Nephron (organoid): ENCODE measurements around the gene OBP2B.

Experiments
- H3K27ac Mint-ChIP-seq, 3 experiments: 2 replicates each; pipeline ENCODE4 v1.8.0; 2020; ENCODE audit warnings: mixed read lengths in 3 of 3, mild to moderate bottlenecking in 2 of 3, moderate library complexity in 1 of 3
- H3K27me3 Mint-ChIP-seq: 2 replicates; pipeline ENCODE4 v1.8.0; 2021; ENCODE audit warnings: low read depth, mild to moderate bottlenecking, moderate library complexity, mixed read lengths
- H3K36me3 Mint-ChIP-seq: 2 replicates; pipeline ENCODE4 v1.8.0; 2020; ENCODE audit warnings: low read depth, mixed read lengths
- H3K4me1 Mint-ChIP-seq: 2 replicates; pipeline ENCODE4 v1.8.0; 2020; ENCODE audit warnings: mixed read lengths
- H3K4me3 Mint-ChIP-seq, 3 experiments: 2 replicates each; pipeline ENCODE4 v1.8.0; 2020; ENCODE audit warnings: mild to moderate bottlenecking in 3 of 3, mixed read lengths in 3 of 3, moderate library complexity in 2 of 3
- H3K9me3 Mint-ChIP-seq: 2 replicates; pipeline ENCODE4 v1.8.0; 2020; ENCODE audit warnings: mixed read lengths
- TF ChIP-seq, protein P1 (sequence below), 3 experiments: fragments of 200-600 bp; sonication (generic); IDR thresholded peaks; one replicate each; pipeline ENCODE4 v1.5.0; 2021; ENCODE audit warnings: antibody characterized with exemption in 3 of 3; ENCODE audit not compliant: unreplicated experiment in 3 of 3

Gene OBP2B

DNA sequence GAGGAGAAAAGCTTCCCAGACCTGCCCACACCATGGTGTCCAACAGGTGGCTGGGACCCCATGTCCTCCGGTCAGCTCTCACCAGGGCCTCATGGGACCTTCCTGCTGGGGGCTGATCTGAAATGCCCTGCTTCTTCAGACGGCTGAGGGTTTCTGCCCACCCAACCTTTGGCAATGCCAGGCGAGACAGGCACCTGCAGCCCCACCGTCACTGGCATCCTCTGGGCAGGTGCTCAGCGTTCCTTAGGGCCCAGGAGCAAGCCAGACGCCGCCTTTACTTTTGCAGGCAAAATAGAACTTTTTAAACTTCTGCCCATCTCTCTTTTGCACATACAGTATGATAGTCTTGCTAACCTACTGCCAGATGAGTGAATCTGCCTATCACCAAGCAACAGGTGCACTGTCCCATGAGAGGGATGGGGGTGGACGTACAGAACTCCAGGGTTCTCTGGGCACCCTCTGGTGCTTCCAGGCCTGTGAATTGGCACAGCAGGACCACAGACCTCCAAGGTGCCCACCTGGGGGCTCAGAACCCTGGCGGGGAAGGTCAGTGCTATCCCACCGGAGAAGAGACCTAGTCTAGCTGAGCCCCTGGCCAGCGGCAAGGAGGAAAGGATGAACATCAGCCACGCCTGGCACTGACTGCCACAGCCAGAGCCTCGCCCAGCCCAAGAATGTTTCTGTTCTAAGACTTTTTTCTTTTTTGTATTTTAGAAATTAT is 7.5 kb downstream of the OBP2B start:
- Mint-ChIP-seq H3K4me1 (no peaks in the 10 kb centered on the region), H3K27ac (no peak overlapping the region), H3K4me3 (no peak overlapping the region), H3K27me3 (peaks cover 36% of the 10 kb centered on the region), H3K36me3 (no peaks in the 10 kb centered on the region), H3K9me3 (no peaks in the 10 kb centered on the region)
- TF ChIP-seq, protein P1, sequence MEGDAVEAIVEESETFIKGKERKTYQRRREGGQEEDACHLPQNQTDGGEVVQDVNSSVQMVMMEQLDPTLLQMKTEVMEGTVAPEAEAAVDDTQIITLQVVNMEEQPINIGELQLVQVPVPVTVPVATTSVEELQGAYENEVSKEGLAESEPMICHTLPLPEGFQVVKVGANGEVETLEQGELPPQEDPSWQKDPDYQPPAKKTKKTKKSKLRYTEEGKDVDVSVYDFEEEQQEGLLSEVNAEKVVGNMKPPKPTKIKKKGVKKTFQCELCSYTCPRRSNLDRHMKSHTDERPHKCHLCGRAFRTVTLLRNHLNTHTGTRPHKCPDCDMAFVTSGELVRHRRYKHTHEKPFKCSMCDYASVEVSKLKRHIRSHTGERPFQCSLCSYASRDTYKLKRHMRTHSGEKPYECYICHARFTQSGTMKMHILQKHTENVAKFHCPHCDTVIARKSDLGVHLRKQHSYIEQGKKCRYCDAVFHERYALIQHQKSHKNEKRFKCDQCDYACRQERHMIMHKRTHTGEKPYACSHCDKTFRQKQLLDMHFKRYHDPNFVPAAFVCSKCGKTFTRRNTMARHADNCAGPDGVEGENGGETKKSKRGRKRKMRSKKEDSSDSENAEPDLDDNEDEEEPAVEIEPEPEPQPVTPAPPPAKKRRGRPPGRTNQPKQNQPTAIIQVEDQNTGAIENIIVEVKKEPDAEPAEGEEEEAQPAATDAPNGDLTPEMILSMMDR (IDR thresholded peaks at IDR 0.05; ENCODE audit: unreplicated experiment in 3 of 3) = no peak

DNA sequence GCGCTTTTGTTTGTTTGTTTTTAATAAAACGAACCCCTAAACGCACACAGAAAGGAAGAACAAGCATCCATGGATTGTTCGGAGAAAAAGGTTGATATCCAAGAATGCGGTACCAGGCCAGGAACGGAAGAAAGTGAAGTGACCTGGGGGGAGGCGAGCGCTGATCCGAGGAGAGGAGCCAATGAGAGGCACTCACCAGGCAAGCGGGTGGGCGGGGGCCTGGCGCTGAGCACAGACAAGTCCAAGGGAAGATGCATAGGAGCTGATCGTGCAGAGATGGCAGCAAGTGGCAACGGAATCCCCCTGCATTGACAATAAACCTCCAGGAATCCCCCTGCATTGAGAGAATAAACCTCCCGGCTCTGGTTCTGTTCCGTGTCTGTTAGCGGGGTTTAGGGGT is 8.4 kb downstream of the OBP2B start:
- TF ChIP-seq, protein P1 (IDR thresholded peaks at IDR 0.05; ENCODE audit: unreplicated experiment in 3 of 3) = no peak
- Mint-ChIP-seq H3K9me3 (no peaks in the 10 kb centered on the region), H3K27ac (no peak overlapping the region), H3K36me3 (no peaks in the 10 kb centered on the region), H3K4me3 (no peak overlapping the region), H3K27me3 (peaks cover 37% of the 10 kb centered on the region), H3K4me1 (no peaks in the 10 kb centered on the region)

DNA sequence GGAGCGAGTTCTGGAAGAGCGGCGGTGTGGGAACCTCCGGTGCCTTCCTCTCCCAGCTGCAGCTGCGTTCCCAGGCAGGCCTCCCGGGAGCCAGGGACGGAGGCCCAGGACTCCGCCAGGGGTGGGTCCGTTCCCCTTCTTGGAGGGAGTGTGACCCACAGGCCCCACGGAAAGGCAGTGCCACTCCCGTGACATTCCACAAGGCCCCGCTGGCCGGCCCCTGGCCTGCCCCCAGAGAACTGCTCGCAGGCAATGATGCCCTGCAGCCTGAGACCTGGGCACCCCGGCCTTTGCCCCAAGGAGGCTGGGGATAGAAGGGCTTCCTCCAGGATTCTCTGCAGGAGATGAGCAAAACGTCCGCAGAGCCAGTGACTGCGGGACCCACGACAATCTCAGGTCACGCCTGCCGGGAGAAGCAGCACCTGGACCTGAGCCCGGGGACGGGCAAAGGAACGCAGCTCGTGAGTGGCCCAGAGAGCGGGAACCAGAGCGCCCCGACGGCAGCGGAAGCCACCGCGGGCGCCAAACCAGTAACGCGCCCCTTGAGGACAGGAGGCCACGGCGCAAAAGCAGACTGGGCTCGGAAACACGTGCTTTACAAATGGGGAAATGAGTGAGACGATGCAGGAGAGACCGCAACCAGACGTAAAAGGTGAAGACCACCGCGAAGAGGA is 9.3 kb downstream of the OBP2B start:
- Mint-ChIP-seq H3K4me1 (no peaks in the 10 kb centered on the region), H3K27ac (no peak overlapping the region), H3K9me3 (no peaks in the 10 kb centered on the region), H3K36me3 (no peaks in the 10 kb centered on the region), H3K4me3 (no peak overlapping the region), H3K27me3 (peaks cover 41% of the 10 kb centered on the region)
- TF ChIP-seq, protein P1 (IDR thresholded peaks at IDR 0.05; ENCODE audit: unreplicated experiment in 3 of 3) = no peak

DNA sequence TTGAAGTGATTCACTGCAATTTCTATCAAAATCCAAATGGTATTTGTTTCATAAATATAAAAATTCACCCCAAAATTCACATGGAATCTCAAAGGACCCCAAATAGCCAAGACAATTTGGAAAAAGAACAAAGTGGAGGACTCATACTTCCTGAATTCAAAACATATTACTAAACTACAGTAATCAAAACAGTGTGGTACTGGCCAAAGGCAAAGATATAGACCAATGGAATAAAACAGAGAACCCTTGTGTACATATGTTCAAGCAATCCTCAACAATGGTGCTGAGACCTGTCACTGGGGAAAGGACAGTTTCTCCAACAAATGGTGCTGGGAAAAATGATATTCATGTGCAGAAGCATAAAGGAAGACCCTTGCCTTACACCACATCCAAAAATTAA is 14.0 kb downstream of the OBP2B start:
- Mint-ChIP-seq H3K4me3 (no peak overlapping the region), H3K27me3 (peaks cover 29% of the 10 kb centered on the region), H3K9me3 (peaks cover 6% of the 10 kb centered on the region), H3K27ac (no peak overlapping the region), H3K36me3 (no peaks in the 10 kb centered on the region), H3K4me1 (no peaks in the 10 kb centered on the region)
- TF ChIP-seq, protein P1 (IDR thresholded peaks at IDR 0.05; ENCODE audit: unreplicated experiment in 3 of 3) = no peak

DNA sequence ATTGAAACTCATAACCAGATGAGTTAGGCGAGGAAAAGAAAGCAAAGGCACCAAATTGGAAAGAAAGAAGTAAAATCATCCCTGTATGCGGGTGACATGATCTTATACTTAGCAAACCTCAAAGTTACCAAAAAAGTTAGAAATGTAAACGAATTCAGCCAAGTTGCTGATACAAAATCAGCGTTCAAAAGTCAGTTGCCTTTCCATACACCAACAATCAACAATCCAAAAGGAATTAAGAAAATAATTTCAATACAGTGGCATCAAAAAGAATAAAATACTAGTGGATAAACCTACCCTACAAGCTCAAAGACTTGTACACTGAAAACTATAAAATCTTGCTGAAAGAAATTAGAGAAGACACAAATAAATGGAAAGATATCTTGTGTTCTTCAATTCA is 14.5 kb downstream of the OBP2B start:
- no peak overlapping the region for H3K27ac Mint-ChIP-seq
- TF ChIP-seq, protein P1 (IDR thresholded peaks at IDR 0.05; ENCODE audit: unreplicated experiment in 3 of 3) = no peak
- H3K36me3 Mint-ChIP-seq = no peaks in the 10 kb centered on the region
- peaks cover 27% of the 10 kb centered on the region for H3K27me3 Mint-ChIP-seq
- peaks cover 6% of the 10 kb centered on the region for H3K9me3 Mint-ChIP-seq
- no peaks in the 10 kb centered on the region for H3K4me1 Mint-ChIP-seq
- no peak overlapping the region for H3K4me3 Mint-ChIP-seq

DNA sequence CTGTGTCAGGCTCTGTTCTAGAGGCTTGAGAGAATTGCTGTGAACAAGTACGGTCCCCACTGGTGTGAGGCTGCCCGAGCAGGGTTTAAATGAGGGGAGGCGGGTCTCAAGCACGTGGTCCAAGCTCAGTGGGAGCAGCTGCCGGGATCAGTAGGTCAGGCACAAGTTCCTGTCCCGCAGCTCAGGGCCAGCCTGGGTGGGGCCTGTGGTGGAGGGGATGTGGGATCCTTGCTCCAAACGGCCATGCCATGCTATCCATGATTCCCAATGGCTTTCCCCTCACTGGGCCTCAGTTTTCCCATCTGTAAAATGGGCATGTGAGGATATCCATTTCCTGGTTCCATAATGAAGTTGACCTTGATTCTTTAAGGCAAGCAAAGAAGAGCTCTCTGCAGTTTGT is 17.1 kb downstream of the OBP2B start:
- Mint-ChIP-seq H3K9me3 (peaks cover 6% of the 10 kb centered on the region), H3K27ac (no peak overlapping the region), H3K4me3 (no peak overlapping the region), H3K36me3 (no peaks in the 10 kb centered on the region), H3K27me3 (peaks cover 45% of the 10 kb centered on the region), H3K4me1 (no peaks in the 10 kb centered on the region)
- TF ChIP-seq, protein P1 (IDR thresholded peaks at IDR 0.05; ENCODE audit: unreplicated experiment in 3 of 3) = no peak
